Fibroblast of skin of abdomen (primary cell): ENCODE measurements around the gene THAP12.

Experiments
- DNase-seq: peaks from one replicate; pipeline ENCODE4 v3.0.0-alpha.2; 2013

The THAP12 gene

GRCh38 chr11:76376746-76377558 lies 4.0 kb downstream of the THAP12 start:
- no peak for DNase-seq

- DNase-seq: peak; percentile 66
Measured at GRCh38 chr11:76371170-76371569, 9.8 kb downstream of the THAP12 start.

- DNase-seq: no peak
Measured at GRCh38 chr11:76369406-76369805, 11.5 kb downstream of the THAP12 start.

DNA sequence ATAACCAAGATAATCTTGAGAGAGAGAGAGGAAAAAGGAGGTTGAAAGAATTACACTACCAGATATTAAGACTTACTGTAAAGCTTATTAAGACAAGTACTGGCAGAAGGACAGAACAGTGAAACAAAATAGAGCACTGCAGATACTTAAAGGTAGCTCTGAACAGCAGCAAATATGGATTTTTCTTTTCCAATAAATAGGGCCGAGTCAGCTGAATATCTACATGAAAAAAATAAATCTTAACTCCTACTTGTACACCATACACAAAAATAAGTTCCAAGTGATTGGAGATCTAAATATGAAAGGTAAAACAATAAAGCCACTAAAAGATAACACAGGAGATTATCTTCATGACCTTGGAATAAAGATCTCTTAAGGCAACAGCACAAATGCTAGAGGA lies 12.4 kb downstream of the THAP12 start:
- no peak for DNase-seq

DNA sequence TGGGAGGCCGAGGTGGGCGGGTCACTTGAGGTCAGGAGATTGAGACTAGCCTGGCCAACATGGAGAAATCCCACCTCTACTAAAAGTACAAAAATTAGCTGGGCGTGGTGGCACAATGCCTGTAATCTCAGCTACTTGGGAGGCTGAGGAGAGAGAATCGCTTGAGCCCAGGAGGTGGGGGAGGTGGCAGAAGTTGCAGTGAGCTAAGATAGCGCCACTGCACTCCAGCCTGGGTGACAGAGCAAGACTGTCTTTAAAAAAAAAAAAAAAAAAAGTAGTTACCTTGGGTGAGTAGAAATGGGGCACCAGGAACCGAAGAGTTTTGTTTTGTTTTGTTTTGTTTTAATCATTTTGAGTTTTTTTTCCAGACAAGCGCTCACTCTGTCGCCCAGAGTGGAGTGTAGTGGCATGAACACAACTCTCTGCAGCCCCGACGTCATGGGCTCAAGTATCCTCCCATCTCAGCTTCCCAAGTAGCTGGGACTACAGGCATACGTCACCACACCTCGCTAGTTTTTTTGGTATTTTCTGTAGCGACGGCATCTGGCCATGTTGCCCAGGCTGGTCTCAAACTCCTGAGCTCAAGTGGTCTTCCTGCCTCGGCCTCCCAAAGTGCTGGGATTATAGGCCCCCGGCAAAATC lies 15.8 kb downstream of the THAP12 start:
- DNase-seq: no peak

DNA sequence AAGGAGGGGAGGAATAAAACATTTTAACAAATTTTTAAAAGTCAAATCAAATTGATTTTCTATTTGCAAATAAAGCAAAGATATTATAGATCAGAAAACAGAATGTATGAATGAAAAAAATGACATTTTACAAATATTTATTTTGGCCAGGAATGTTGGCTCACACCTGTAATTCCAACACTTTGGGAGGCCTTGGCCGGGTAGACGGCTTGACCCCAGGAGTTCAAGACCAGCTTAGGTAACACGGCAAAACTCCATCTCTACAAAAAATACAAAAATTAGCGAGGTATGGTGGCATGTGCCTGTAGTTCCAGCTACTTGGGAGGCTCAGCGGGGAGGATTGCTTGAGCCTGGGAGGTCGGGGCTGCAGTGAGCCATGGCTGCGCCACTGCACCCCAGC lies 18.2 kb downstream of the THAP12 start:
- DNase-seq: no peak

- DNase-seq: no peak
Measured at GRCh38 chr11:76361776-76362175, 19.2 kb downstream of the THAP12 start.

DNA sequence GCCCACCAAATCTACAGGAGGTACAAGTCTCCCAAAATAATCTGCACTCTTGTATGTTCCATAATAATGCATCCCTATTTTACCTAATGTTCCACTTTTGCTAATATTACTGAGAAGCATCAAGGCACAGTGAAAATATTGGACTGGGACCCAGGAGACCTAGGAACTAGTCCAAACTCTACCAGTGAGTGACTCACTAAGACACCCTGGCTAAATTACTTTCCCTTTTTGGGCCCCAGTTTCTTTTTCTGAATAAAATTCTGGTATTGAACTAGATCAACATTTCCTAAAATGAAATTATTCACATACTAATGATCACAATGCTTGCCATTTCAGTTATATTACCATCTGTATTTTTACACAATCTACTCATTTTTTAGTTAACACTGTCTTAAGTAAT lies 19.6 kb downstream of the THAP12 start:
- no peak for DNase-seq

DNA sequence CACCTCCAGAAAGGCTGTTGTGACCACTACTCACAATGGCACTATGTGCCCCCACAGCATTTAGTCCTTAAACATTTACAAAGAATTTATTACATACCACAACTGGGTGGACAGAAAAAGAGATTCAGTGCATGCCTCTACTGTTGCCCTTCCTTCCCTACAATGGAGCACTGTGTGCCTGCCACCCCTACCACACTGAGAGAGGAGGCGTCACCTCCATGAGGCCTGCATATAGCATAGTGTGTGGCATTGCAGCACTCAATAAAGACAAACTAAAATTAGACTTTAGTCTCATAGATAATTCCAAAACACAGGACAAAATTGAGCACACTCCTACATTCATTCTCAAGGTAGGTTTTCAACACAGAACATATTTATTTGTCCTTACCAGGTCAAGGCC lies 25.8 kb downstream of the THAP12 start:
- no peak for DNase-seq

GRCh38 chr11:76348348-76348747 lies 32.6 kb downstream of the THAP12 start:
- DNase-seq: no peak

DNA sequence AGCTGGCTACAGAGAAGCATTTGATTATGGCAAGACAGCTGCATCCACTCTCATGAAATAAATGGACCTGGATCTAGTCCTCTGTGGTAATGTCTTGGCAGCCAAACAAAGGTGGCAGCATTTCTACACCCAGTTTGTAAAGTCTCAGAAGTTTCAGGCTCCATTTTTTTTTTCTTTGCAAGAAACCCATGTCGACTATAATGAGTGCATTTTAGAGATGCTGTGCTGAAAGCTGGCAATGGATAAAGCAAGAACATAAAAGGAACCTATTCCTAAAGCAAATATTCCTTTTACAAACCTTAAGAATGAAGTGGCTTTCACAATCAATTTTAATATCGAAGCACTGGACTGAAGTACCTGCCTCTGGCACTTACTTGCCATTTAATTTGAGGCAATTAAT lies 33.5 kb downstream of the THAP12 start:
- DNase-seq: no peak

DNA sequence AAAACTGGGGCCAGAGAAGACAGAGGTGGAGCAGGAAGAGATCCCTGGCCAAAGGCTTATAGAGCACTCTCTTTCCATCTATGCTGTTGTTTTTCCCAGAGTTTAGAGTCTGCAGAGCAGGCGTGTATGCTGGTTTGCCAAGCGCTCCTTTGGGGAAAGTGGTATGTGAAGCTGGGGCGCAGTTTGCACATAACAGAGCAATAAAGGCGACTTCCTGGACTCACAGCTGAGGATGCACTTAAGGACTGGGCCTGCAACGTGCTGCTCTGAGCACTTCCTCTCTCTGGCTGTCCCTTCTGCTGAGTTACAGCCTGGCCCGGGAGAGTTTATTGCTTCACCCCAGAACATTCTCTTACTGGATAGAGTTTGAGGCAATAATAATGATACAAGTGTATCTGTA lies 41.7 kb downstream of the THAP12 start:
- DNase-seq: peak; percentile 29

- no peak for DNase-seq
Measured at GRCh38 chr11:76337923-76338322, 43.0 kb downstream of the THAP12 start.

- no peak for DNase-seq
Measured at GRCh38 chr11:76337469-76337868, 43.5 kb downstream of the THAP12 start.

GRCh38 chr11:76336597-76336996 lies 44.3 kb downstream of the THAP12 start:
- DNase-seq: no peak

DNA sequence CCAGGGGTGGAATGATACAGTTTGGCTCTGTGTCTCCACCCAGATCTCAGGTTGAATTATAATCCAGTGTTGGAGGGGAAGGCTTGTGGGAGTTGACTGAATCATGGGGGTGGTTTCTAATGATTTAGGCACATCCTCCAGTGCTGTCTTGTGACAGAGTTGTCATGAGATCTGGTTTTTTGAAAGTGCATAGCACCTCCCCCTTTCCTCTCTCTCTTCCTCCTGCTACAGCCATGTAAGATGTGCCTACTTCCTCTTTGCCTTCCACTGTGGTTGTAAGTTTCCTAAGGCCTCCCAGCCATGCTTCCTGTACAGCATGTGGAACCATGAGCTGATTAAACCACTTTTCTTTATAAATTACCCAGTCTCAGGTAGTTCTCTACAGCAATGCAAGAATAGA lies 45.1 kb downstream of the THAP12 start:
- no peak for DNase-seq

DNA sequence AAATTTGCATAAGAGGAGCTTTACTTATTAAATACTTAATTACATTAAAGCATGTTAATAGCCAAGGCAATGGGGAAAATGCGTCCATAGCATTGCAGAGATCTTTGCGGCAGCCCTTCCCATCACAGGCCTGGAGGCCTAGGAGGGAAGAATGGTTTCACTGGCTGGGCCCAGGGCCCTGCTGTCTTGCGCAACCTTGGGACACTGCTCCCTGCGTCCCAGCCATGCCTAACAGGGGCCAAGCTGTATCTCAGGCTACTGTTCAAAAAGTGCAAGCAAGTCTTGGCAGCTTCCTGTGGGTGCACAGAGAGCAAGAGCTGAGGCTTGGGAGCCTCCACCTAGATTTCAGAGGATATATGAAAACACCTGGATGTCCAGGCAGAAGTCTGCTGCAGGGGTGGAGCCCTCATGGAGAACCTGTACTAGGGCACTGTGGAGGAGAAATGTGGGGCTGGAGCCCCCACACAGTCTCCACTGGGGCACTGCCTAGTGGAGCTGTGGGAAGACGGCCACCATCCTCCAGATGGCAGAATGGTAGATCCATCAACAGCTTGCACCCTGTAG lies 46.0 kb downstream of the THAP12 start:
- DNase-seq: no peak

GRCh38 chr11:76330651-76331050 lies 50.3 kb downstream of the THAP12 start:
- DNase-seq: no peak

DNA sequence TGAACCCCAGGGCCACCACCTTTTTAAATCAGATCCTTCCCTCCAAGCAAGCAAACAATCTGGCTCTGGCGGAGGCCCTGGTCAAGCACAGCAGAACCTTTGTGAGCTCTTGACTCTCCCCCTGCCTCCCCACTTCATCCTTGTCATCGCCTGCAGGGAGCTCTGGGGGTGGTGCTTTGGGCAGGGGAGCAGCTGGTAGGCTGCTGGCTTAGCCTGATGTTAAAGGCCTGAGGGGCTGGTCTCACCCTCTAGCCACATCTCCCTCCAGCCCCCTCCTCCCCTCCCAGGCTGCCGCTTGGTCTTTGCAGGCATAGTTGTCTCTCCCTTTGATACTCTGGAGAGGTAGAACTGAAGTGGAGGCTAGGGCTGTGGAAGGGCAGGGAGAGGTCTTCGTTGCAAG lies 50.9 kb downstream of the THAP12 start:
- no peak for DNase-seq

DNA sequence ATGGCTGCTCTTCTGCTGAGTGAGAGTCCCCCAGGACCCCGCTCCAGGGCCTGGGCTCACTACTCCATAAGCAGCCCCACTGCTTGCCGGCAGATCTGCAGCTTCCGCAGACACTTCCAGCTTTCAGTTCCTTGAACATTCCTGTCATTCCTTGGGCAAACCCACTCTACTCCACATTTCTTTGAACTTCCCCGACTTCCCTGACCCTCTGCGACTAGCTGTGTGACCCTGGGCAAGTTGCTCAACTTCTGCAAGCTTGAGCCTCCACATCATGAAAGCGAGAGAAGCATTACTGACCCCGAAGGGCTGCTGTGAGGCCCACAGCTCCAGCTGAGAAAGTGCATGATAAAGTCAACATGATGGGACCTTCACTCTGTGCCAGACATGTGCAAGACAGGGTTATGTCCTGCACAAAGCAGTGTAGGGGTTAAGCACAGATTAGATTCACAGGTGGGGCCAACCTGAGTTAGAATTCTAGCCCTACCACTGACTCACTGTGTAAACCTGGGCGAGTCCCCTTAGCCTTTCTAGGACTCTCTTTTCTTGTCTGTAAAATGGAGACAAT lies 51.8 kb downstream of the THAP12 start:
- peak; percentile 64 for DNase-seq

- no peak for DNase-seq
Measured at GRCh38 chr11:76327756-76328388, 53.1 kb downstream of the THAP12 start.

- DNase-seq: no peak
Measured at GRCh38 chr11:76327202-76327601, 53.7 kb downstream of the THAP12 start.

DNA sequence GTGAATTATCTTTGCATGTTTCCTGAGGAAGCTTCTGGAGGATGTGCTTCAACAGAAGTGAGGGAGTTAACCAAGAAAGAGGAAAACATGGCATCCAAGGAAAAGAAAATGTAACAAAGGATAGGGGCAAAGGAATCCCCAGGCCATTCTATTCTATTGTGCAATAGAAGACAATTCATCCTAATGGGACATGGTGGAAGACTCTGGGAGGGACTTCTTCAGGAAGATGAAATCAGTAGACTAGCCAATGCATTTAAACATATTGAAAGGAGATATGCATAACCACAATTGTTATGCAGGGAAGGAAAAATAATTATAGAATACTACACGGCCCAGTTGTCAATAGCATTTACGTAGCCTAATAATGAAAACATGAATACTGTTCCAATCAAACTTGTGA lies 55.7 kb downstream of the THAP12 start:
- DNase-seq: no peak
